ENCODE results near the gene YLPM1. TPM values are rescaled to one million over a fixed set of nuclear protein-coding genes. Genes with fewer than 3 reads are reported as not detected.

The YLPM1 gene
- polyA plus RNA-seq, 1 of the 3 experiments (the other 2 are of a cell fraction) = 14.0 TPM

GRCh38 chr14:74739293-74740030 lies 23.7 kb upstream of the YLPM1 start:
- Histone ChIP-seq H3K27ac (ENCODE audit: low read depth in 2 of 2, low read length in 1 of 2) (no peak overlapping the region), H3K4me2 (no peak overlapping the region), H3K36me3 (replicated peaks in 1 of 2; ENCODE audit: control insufficient read depth in 1 of 2, insufficient read depth in 2 of 2, low read length in 1 of 2) (peaks cover 15 to 45% of the 10 kb centered on the region in 2 experiments), H3F3A (replicated peaks; ENCODE audit: insufficient read depth) (peaks cover 15% of the 10 kb centered on the region), H3K4me1 (ENCODE audit: control insufficient read depth in 1 of 2, insufficient read depth in 2 of 2, low read depth in 1 of 2, low read length in 1 of 2) (no peaks in the 10 kb centered on the region), H3K27me3 (ENCODE audit: insufficient read depth) (no peaks in the 10 kb centered on the region), H3K9ac (no peak overlapping the region), H2AFZ (ENCODE audit: low read depth) (no peak overlapping the region), H3K9me2 (no peaks in the 10 kb centered on the region), H3K9me3 (no peaks in the 10 kb centered on the region), H4K20me1 (ENCODE audit: insufficient read depth) (no peaks in the 10 kb centered on the region), H3K4me3 (ENCODE audit: low read depth in 2 of 2, low read length in 1 of 2) (no peak overlapping the region), H3K79me2 (ENCODE audit: insufficient read depth) (no peaks in the 10 kb centered on the region)
- WGBS (ENCODE audit: low lambda C conversion rate) = 94% methylated on average over 8 of the region's 8 CpGs
- ChIA-PET POLR2A (no interaction called here), CTCF (no interaction called here)
- TF ChIP-seq TCF12 (IDR thresholded peaks at IDR 0.05) (no peak), POLR2AphosphoS5 (IDR thresholded peaks at IDR 0.05; ENCODE audit: low read depth, low read length) (no peak), MEF2A (IDR thresholded peaks at IDR 0.05; ENCODE audit: borderline replicate concordance, low read depth) (no peak), EP300 (IDR thresholded peaks at IDR 0.05; ENCODE audit: borderline replicate concordance in 1 of 2, low read depth in 1 of 2, low read length in 1 of 2) (no peak), SIN3A (IDR thresholded peaks at IDR 0.05; ENCODE audit: borderline replicate concordance, low read depth, low read length) (no peak), NRF1 (IDR thresholded peaks at IDR 0.05; ENCODE audit: low read depth, low read length) (no peak), FOSL2 (IDR thresholded peaks at IDR 0.05; ENCODE audit: borderline replicate concordance, low read depth) (no peak), SMC3 (IDR thresholded peaks at IDR 0.05; ENCODE audit: low read depth, low read length) (no peak), RXRA (IDR thresholded peaks at IDR 0.05; ENCODE audit: borderline replicate concordance, low read depth) (no peak), GABPA (IDR thresholded peaks at IDR 0.05; ENCODE audit: low read depth) (no peak)
- no peak for DNase-seq

DNA sequence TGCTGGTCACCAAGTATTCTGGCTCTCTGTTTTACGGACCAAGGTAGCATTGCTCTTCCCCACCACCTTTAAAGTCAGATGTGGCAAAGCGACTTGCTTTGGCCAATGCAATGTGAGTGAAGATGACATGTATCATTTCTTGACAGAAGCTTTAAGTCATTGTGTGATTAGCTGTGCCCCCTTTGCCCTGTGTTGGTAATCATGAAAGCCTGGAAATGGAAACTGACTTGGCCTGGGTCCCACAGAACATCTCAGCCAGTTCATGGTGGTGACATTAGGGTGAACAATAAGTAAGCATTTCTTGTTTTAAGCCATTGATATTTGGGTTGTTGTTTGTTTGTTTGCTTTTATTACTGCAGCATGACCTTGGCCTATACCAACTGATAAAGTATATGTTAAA lies 15.9 kb upstream of the YLPM1 start:
- no peaks in the 10 kb centered on the region for H3K9me3 ChIP-seq
- no peak for DNase-seq
- H3K4me3 ChIP-seq (ENCODE audit: low read depth in 2 of 2, low read length in 1 of 2) = no peak overlapping the region
- TF ChIP-seq FOXM1 (IDR thresholded peaks at IDR 0.05; ENCODE audit: low read depth) = no peak
- TF ChIP-seq, protein P1, sequence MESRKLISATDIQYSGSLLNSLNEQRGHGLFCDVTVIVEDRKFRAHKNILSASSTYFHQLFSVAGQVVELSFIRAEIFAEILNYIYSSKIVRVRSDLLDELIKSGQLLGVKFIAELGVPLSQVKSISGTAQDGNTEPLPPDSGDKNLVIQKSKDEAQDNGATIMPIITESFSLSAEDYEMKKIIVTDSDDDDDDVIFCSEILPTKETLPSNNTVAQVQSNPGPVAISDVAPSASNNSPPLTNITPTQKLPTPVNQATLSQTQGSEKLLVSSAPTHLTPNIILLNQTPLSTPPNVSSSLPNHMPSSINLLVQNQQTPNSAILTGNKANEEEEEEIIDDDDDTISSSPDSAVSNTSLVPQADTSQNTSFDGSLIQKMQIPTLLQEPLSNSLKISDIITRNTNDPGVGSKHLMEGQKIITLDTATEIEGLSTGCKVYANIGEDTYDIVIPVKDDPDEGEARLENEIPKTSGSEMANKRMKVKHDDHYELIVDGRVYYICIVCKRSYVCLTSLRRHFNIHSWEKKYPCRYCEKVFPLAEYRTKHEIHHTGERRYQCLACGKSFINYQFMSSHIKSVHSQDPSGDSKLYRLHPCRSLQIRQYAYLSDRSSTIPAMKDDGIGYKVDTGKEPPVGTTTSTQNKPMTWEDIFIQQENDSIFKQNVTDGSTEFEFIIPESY (IDR thresholded peaks at IDR 0.05; ENCODE audit: borderline replicate concordance, low read depth) = no peak
- no peak for TF ChIP-seq MXI1 (IDR thresholded peaks at IDR 0.05; ENCODE audit: low read depth, low read length)
- TF ChIP-seq, protein P2, sequence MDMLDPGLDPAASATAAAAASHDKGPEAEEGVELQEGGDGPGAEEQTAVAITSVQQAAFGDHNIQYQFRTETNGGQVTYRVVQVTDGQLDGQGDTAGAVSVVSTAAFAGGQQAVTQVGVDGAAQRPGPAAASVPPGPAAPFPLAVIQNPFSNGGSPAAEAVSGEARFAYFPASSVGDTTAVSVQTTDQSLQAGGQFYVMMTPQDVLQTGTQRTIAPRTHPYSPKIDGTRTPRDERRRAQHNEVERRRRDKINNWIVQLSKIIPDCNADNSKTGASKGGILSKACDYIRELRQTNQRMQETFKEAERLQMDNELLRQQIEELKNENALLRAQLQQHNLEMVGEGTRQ (IDR thresholded peaks at IDR 0.05; ENCODE audit: borderline replicate concordance, low read depth, low read length) = no peak
- TF ChIP-seq NFIC (IDR thresholded peaks at IDR 0.05; ENCODE audit: borderline replicate concordance) = no peak
- TF ChIP-seq GABPA (IDR thresholded peaks at IDR 0.05; ENCODE audit: low read depth) = no peak
- H4K20me1 ChIP-seq (ENCODE audit: insufficient read depth) = no peaks in the 10 kb centered on the region
- H3K4me2 ChIP-seq = no peak overlapping the region
- no peaks in the 10 kb centered on the region for H3F3A ChIP-seq (replicated peaks; ENCODE audit: insufficient read depth)
- H3K36me3 ChIP-seq (replicated peaks in 1 of 2; ENCODE audit: control insufficient read depth in 1 of 2, insufficient read depth in 2 of 2, low read length in 1 of 2) = no peaks in the 10 kb centered on the region
- H3K4me1 ChIP-seq (ENCODE audit: control insufficient read depth in 1 of 2, insufficient read depth in 2 of 2, low read depth in 1 of 2, low read length in 1 of 2) = no peaks in the 10 kb centered on the region
- no peaks in the 10 kb centered on the region for H3K27me3 ChIP-seq (ENCODE audit: insufficient read depth)
- no peaks in the 10 kb centered on the region for H3K79me2 ChIP-seq (ENCODE audit: insufficient read depth)
- WGBS (ENCODE audit: low lambda C conversion rate) = 76% methylated on average over 2 of the region's 2 CpGs
- no peak overlapping the region for H3K9ac ChIP-seq
- POLR2A ChIA-PET = no interaction called here
- CTCF ChIA-PET = no interaction called here
- H3K9me2 ChIP-seq = no peaks in the 10 kb centered on the region
- no peak overlapping the region for H2AFZ ChIP-seq (ENCODE audit: low read depth)
- H3K27ac ChIP-seq (ENCODE audit: low read depth in 2 of 2, low read length in 1 of 2) = no peak overlapping the region
